ENCODE measurements around the gene NOPCHAP1.
"Not testable (repeated sequence)": the region's sequence is repeated elsewhere in the genome, so short reads cannot be mapped to it uniquely, and the experiment has no call there.

NOPCHAP1 gene

GRCh38 chr12:104964856-104965205 is 21.3 kb upstream of the NOPCHAP1 start:
- DNase-seq (ENCODE audit: low spot score): no peak

- DNase-seq (ENCODE audit: low spot score): no peak
Observed at GRCh38 chr12:104966677-104967076, 19.4 kb upstream of the NOPCHAP1 start.

- DNase-seq (ENCODE audit: low spot score): no peak
Observed at GRCh38 chr12:104969343-104969742, 16.8 kb upstream of the NOPCHAP1 start.

- DNase-seq (ENCODE audit: low spot score): peak; percentile 23
Observed at GRCh38 chr12:104971306-104971705, 14.8 kb upstream of the NOPCHAP1 start.

GRCh38 chr12:104973250-104973649 is 12.9 kb upstream of the NOPCHAP1 start:
- no peak for DNase-seq (ENCODE audit: low spot score)

GRCh38 chr12:104974626-104975290 is 11.4 kb upstream of the NOPCHAP1 start:
- DNase-seq (ENCODE audit: low spot score): peak; percentile 23

GRCh38 chr12:104975587-104976343 is 10.4 kb upstream of the NOPCHAP1 start:
- peak; percentile 53 for DNase-seq (ENCODE audit: low spot score)

- DNase-seq (ENCODE audit: low spot score): no peak
Observed at GRCh38 chr12:104976703-104977102, 9.4 kb upstream of the NOPCHAP1 start.

- DNase-seq (ENCODE audit: low spot score): not testable (repeated sequence)
Observed at GRCh38 chr12:104977688-104978087, 8.4 kb upstream of the NOPCHAP1 start.

GRCh38 chr12:104985206-104985605 is 910 bp upstream of the NOPCHAP1 start:
- no peak for DNase-seq (ENCODE audit: low spot score)

GRCh38 chr12:104990950-104991349 is 4.8 kb downstream of the NOPCHAP1 start:
- DNase-seq (ENCODE audit: low spot score): no peak

GRCh38 chr12:104991565-104992128 is 5.5 kb downstream of the NOPCHAP1 start:
- DNase-seq (ENCODE audit: low spot score): no peak

- DNase-seq (ENCODE audit: low spot score): no peak
Observed at GRCh38 chr12:104994336-104994735, 8.2 kb downstream of the NOPCHAP1 start.

- no peak for DNase-seq (ENCODE audit: low spot score)
Observed at GRCh38 chr12:104997541-104997940, 11.4 kb downstream of the NOPCHAP1 start.

- DNase-seq (ENCODE audit: low spot score): no peak
Observed at GRCh38 chr12:104998423-104999346, 12.6 kb downstream of the NOPCHAP1 start.

- peak; percentile 4 for DNase-seq (ENCODE audit: low spot score)
Observed at GRCh38 chr12:104999347-104999685, 13.2 kb downstream of the NOPCHAP1 start.

- DNase-seq (ENCODE audit: low spot score): no peak
Observed at GRCh38 chr12:105001476-105001875, 15.4 kb downstream of the NOPCHAP1 start.

- DNase-seq (ENCODE audit: low spot score): no peak
Observed at GRCh38 chr12:105013892-105014291, 27.8 kb downstream of the NOPCHAP1 start.

- DNase-seq (ENCODE audit: low spot score): no peak
Observed at GRCh38 chr12:105014603-105015002, 28.5 kb downstream of the NOPCHAP1 start.

- no peak for DNase-seq (ENCODE audit: low spot score)
Observed at GRCh38 chr12:105015543-105015942, 29.4 kb downstream of the NOPCHAP1 start.

- DNase-seq (ENCODE audit: low spot score): no peak
Observed at GRCh38 chr12:105018012-105018411, 31.9 kb downstream of the NOPCHAP1 start.

GRCh38 chr12:105018776-105019175 is 32.7 kb downstream of the NOPCHAP1 start:
- DNase-seq (ENCODE audit: low spot score): no peak

Measured in GM03348 (cell line).